Activated CD8-positive, alpha-beta memory T cell treated with anti-CD3 and anti-CD28 coated beads for 48 hours (primary cell): ENCODE measurements around the gene YEATS4.
"Not testable (repeated sequence)": the region's sequence is repeated elsewhere in the genome, so short reads cannot be mapped to it uniquely, and the experiment has no call there.

Experiments
- DNase-seq, 3 experiments: peaks; one replicate each; pipeline ENCODE4 v3.0.0-alpha.2; 2020; ENCODE audit warnings: low read depth in 2 of 3, low spot score in 2 of 3

Gene YEATS4

DNA sequence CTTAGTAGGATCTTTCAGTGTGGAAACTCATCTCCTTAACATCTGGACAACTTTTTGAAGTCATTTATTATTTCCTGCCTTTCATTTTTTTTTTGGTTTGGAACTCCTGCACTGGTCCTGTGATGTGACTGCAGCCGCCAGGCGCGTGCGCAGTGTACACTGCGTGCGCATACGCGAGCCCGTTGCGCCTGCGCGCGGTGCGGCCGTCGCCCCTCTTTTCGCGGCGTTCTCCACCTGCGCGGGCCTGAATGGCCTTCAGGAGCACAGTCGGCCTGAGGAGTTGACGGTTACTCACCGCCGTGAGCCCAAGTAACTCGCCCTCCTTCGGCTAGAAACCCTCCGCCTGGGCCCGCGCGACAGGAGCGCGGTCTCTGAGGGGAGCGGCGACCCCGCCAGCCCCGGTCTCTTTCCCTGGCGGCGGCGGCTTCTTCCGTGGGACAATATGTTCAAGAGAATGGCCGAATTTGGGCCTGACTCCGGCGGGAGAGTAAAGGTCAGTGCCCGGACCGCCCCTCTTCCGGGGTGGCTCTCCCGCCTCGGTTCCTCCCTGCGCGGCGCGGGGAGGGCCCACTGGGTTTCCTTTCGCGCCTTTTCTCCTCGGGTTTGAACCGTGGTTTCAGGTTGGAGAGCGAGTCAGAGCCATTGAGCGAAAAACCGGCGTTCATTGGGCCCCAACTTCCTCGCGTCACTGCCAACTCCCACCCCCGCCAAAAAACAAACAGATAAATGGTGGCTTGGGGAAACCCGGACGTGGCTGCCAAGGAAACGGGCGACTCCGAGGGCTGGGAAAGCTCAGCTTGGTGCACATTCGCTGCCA is at the start of gene YEATS4:
Gene YEATS4, plus strand, starts transcription at position 213 of the 817 bp plus-strand sequence. Its CDS starts 230 bp downstream, at position 443.
- DNase-seq, result peak; percentile 65 to 81 (median 67)

DNA sequence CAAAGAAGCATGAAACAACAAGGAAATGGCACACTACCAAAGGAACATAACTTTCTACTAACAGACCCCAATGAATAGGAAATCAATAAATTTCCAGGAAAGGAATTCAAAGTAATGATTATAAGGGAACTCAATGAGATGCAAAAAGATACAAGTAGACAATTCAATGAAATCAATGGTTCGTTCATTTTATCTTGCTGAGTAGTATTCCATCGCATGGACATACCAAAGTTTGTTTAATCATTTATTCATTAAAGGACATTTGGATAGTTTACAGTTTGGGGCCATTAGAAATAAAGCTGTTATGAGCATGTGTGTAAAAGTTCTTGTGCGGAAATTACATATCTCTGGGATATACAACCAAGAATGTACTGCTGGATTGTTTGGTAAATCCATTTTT is 46.3 kb upstream of the YEATS4 start:
- DNase-seq, result no peak

DNA sequence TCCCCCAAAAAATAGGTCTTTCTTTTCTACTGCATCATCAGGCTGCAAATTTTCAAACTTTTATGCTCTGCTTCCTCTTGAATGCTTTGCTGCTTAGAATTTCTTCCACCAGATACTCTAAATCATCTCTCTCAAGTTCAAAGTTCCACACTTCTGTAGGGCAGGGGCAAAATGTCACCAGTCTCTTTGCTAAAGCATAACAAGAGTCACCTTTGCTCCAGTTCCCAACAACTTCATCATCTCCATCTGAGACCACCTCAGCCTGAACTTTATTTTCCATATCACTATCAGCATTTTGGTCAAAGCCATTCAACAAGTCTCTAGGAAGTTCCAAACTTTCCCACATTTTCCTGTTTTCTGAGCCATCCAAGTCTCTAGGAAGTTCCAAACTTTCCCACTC is 42.8 kb upstream of the YEATS4 start:
- DNase-seq, result not testable (repeated sequence)

DNA sequence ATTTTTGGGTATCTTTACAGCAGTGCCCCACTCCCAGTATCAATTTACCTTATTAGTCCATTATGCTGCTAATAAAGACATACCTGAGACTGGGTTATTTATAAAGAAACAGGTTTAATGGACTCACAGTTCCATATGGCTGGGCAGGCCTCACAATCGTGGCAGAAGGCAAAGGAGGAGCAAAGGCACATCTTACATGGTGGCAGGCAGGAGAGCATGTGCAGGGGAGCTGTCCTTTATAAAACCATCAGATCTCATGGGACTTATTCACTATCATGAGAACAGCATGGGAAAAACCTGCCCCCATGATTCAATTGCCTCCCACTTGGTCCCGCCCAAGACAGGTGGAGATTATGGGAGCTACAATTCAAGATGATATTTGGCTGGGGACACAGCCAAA is 42.3 kb upstream of the YEATS4 start:
- DNase-seq, result not testable (repeated sequence)

DNA sequence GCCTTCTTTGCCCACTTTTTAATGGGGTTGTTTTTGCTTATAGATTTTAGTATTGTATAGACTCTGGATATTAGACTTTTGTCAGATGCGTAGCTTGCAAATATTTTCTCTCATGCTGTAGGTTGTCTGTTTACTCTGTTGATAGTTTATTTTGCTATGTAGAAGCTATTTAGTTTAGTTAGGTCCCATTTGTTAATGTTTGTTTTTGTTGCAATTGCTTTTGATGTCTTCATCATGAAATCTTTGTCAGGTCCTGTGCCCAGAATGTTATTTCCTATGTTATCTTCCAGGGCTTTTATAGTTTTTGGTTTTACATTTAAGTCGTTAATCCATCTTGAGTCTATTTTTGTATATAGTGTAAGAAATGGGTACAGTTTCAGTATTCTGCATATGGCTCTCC is 41.3 kb upstream of the YEATS4 start:
- DNase-seq, result no peak

DNA sequence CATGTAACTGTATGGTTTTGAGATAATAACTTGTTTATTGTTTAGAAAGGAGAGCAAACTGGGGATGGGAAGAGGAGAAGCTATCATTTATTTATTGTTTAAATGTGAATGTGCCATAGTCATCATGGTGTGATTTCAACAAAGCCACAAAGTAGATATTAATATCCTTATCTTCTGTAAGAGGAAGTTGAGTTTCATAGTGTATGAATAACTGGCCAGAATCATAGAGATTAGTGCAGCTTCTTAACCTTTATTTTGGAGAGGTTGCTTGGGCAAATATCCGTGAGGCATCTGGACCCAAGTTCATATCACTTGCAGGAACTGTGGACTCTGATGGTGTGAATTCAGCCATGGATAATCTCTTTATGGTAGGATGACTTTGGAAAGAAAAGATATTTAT is 38.2 kb upstream of the YEATS4 start:
- DNase-seq, result no peak

DNA sequence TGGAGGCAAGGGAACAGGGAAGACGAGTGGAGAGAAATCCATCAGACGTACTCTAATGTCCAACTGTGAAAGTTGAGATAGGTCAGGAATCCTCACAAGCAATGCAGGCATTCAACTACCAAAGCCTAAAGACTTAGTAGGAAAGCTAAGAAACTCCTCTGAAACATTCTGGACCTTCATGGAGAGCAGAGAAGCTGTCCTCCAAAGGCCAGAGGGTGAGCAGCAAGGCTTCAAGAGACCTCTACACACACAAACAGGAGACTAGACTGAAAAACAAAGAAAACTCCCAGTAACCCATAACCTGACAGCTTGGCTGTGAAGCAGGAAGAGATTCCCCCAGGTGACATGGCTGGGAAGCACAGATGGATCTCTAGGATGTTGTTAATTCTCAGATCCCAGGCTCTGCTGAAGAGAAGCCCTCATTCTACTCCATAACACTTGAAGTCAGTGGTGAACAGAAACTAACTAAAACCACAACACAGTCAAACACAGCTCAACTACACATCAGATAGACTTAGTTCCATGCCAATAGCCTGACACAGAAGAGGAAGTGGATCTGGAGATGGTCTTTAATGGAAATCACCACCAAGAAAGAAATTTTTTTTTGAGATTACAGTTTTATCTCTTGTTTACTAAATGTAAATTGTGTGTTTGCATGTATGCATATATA is 34.6 kb upstream of the YEATS4 start:
- DNase-seq, result no peak

DNA sequence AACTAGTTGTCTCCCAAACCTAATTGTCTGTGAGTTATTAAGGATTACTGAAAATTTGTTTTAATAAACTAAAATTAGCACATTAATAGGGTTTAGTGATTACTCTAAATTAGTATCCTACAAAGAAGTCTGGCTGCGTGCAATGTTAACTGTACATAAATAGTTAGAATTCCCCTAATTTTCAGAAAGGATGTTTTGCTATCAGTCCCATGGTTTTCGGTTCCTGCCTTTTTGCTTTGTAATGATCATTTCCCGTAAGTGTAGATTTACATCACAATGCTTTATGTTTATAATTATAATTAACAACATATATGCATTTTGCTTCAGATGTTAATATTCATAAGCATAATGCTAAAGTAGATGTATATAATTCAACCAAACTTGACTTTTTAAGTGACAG is 31.1 kb upstream of the YEATS4 start:
- no peak for DNase-seq

DNA sequence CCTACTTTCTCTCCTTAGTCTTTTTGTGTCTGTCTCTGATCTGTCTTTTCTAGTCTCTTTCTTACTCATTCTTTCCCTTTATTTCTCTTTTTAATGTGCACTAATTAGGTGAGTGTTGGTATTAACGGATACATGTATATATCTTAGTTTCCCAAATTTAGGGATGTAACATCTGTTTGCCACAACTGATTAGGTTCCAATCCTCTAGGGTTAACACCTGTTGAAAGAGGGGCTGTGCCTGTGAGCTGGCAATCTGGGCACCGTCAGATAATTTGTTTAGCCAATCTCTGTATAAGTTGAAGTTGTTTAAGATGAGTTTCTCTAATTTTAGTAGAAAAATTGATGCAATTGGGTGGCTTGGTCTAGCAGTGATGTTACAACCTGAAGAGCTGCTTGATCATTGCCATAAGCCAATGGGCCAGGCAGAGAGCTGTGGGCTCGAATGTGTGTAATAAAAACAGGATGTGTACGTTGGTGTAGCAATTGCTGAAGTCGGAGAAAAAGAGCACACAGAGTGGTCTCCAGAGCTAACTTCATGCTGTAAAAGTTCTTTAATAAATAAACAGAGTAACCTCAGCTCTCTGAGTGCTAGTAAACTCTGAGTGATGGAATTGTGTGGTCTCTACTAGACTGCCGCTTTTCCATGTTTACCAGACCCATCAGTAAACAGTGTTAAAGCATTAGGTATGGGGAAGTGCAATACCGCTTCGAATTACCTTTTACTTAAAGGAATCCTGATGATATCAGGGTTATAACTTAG is 29.7 kb upstream of the YEATS4 start:
- DNase-seq, result no peak

DNA sequence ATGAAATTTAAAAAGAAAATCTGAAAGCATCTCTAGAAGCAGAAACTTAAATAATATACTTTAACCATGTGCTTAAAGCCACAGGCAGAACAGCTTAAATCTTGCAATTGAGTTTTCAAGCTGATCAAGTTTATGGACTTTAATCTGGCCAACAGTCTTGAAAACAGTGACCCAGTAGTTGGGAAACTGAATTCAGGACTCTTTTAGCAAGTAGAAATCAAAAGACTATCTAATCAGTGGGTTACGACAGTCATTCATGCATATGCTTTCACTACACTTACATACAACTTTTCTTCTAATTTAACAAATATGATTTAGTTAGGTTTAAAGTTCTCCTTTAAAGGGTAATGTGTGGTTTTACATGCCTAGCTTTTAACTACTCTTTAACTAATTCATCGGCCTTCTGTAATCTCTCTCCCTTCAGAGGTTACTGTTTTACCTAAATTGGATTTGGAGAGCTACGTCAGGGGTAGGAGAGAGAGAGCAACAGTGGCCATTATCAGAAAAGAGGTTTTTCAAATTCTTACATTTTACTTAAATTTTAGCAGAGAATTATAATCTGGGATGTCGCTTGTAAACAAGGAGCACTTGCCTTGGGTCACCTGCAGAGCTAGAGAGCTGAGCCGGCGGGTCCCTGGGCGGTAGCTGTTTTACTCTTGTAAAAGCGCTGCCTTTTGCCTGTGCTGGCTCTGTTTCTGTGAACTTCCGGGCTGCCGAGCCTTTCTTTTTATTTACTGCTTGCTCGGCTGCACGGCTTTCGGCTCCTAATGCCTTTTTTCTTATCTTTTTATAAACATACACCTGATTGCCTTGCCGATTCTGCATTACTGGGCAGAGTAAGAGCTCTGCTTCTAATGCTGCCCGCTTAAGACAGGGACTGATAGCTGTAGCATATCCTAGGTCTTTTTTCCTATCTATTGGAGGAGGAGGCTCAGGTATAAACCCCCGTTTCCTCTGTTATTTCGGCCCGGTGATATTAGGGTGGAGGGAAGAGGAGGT is 28.8 kb upstream of the YEATS4 start:
- DNase-seq, result peak; percentile 12 to 19 (median 18)

DNA sequence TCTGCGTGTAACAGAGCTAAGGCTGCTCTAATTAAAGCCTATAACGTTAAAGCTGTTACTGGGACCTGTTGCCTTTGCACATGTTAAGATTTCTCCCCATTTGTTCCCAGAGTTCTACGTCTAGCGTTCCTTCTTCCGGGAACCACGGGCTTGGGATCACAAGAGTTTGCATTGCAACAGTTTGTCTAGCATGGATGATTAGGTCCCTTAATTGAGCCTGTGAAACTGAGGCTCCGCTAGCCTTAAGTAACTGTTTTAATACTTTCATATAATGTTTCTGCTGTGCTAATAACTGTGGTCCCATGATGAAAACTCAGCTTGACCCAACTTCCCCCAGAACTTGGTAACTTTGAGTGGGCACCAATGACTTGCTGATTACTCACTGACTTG is 28.0 kb upstream of the YEATS4 start:
- no peak for DNase-seq

DNA sequence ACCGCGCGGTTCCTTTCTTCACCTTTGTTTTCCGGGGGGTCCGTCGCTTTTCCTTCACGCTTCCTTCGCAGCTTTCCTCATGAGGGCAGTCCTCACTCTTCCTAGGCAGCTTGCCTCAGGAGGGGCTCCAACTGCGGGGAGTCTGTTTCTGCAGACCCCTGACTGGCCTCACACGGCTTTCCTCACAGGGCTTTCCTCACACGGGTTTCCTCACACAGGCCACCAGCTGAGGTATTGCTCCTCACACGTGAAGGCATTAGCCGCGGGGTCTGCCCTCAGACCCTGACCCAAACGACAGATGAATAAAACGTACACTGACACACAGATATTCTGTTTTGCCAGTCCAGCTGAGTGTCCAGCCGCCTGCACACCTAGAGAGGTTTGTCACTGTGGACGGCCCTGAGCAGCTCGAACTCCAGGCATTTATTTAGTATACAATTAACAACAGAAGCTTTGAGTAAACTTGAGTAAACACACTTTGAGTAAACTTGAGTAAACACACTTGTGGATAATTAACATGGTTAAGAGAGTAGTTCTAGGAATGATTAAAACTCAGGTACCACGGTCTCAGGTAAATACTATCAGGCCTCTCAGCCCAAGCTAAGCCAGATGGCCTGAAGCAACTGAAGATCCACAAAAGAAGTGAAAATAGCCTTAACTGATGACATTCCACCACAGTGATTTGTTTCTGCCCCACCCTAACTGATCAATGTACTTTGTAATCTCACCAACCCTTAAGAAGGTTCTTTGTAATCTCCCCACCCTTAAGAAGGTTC is 27.4 kb upstream of the YEATS4 start:
- DNase-seq, result no peak

DNA sequence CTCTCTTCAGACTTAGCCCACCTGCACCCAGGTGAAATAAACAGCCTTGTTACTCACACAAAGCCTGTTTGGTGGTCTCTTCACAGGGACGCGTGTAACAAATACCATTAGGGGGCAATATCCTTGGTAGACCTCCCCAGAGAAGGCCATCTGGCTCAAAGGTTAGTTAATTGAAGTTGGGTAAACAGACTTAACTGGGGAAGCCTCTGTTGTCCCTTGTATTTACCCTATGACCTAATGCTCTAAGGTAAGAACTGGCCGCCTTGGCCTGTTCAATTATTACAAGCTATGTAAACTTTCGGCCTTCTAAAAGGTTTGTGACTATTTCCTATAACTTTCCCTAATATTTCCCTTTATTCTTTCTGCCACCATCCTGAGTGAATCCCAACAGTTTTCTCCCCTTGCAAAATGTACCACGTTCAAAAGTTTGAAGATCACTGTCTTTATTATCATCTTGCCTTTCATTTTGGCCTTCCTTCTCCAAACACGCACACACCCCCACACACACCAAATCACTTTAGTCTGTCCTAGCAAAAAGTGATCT is 26.7 kb upstream of the YEATS4 start:
- no peak for DNase-seq

DNA sequence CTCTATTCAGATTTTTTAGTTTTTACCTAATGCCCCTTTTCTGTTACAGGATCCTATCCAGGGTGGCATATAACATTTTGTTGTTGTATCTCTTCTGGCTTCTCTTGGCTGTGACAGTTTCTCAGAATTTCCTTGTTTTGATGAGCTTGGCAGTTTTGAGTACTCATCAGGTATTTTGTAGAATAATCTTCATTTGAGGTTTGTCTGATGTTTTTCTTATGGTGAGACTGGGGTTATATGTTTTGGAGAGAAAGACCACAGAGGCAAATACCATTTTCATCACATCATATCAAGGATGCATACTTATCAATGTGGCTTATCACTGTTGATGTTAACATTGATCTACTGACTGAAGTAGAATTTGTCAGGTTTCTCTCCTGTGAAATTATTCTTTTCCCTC is 25.4 kb upstream of the YEATS4 start:
- DNase-seq, result no peak

DNA sequence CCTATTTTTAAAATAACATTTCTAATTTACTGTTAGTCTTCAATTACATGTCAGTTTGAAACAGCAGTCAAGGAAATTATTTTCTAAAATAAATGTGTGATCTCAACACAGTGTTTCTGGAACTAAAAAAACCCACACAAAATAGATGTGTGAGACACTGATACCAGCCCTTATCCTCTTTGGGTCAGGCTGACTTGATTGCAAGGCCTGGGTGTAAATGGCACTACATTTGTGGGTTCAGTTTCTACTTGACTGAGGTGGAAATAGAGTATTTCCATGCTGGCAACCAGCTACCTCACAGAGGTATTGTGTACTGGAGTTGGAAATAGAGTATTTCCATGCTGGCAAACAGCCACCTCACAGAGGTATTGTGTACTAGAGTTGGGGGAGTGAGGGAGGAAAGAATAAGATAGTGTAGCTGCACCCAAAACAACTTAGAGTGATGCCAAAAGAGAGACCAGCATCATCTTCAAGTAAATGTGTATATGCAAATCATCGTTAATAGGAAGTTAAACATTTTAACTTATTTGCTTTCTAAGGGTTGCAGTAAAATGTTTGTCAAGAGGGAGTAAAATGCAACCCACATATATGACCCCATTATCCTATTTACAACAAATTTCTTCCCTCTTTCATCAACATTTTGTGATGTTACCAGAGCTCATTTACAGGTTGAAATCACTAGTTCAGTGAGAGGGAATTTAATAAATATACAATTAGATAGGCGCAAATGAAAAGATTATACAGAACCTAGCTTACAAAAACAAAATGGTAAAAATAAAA is 22.0 kb upstream of the YEATS4 start:
- DNase-seq, result no peak

DNA sequence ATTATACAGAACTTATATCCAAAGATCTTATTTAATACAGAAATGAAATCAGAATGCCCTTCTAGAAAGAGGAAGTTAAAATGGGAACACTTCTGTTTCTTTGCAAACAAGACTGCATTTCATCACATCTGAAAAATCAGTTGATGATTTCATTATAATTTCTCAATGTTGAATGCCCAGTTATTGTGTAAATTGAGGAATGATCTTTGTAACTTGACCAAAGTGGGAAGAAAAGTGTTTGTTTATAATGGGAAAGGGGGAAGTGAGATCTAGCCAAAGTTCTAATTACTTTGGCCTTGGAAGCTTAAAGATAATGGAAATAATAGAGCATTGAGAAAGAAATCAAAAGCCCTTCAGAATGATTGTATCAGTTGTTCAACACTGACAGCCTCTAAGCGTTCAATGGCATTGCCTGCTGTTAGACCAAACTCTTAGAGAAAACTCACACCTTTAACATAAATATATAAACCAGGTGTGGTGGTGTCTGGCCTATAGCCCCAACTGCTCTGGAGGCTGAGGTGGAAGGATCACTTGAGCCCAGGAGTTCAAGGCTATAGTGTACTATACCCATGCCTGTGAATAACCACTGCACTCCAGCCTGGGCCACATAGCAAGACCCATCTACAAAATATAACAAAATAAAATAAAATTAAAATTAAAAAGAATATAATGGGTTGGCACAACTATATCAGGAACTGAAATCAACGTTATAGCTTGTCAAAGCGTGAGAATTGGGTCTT is 21.3 kb upstream of the YEATS4 start:
- DNase-seq, result no peak

DNA sequence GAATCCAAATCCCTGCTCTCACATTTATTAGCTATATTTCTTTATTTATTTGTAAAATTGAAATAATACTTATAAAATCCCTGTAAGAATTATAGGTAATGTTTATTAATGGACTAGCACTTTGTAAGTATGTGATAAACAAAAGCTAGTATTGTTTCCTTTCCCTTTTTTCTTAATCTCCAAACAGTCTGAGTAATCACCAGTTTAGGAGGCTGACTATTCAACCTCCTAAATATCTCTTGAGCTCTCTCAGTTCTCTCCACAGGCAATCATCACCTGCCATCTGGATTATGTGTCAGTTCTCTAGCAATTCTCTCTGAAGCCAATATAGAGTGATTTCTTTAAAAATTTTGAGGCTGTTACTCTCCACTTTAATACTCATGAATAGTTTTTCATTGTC is 20.6 kb upstream of the YEATS4 start:
- no peak for DNase-seq

DNA sequence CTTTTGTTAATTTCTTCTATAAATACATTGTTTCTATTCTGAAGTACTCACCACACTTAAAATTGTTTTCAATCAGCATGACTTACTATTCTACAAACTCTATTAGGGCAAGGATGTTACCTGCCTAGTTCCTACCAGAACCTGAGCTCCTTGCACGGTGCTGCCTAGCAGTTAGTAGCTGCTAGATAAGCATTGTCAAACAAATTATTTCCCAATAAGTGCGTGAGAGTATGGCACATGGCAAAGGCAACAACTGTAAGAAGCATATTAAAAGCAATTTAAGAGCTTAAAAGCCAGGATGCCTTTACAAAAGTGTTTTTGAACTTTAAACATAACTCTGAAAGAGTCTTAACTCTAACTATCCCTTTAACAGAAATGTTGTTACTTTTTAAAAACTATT is 19.5 kb upstream of the YEATS4 start:
- DNase-seq, result no peak
